Measurements from ENCODE around the gene GAB3.
A peak's percentile ranks its signal among the peaks of the same experiment; 100 is the strongest.

Gene GAB3

DNA sequence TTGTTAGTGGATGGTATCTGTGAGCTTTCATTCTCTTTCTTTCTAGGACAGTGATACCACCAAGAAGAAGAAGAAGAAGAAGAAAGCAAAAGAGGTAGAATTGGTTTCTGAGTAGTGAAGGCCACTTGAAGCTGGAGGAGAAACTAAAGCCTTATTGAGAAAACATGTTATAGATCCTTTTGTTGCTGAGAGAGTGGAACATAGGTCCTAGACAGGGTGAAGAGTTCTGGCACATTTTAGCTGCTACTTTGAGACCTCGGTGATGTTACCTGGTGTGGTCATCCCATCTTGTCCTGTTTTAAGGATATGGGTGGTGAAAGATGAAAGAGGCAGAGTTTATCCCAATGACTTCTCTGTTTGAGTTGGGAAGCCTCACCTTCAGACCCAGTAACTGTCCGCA, 25.9 kb upstream of the GAB3 start:
- TF ChIP-seq JUND (IDR thresholded peaks at IDR 0.05; ENCODE audit: low read depth), result no peak
- no peak for DNase-seq (ENCODE audit: low read depth in 1 of 2, low spot score in 1 of 2)
- in situ Hi-C loops (cut with HindIII; ENCODE audit: low pct_unique_long_range_greater_than_20kb, low sequenced_read_pairs), result no loop called here

DNA sequence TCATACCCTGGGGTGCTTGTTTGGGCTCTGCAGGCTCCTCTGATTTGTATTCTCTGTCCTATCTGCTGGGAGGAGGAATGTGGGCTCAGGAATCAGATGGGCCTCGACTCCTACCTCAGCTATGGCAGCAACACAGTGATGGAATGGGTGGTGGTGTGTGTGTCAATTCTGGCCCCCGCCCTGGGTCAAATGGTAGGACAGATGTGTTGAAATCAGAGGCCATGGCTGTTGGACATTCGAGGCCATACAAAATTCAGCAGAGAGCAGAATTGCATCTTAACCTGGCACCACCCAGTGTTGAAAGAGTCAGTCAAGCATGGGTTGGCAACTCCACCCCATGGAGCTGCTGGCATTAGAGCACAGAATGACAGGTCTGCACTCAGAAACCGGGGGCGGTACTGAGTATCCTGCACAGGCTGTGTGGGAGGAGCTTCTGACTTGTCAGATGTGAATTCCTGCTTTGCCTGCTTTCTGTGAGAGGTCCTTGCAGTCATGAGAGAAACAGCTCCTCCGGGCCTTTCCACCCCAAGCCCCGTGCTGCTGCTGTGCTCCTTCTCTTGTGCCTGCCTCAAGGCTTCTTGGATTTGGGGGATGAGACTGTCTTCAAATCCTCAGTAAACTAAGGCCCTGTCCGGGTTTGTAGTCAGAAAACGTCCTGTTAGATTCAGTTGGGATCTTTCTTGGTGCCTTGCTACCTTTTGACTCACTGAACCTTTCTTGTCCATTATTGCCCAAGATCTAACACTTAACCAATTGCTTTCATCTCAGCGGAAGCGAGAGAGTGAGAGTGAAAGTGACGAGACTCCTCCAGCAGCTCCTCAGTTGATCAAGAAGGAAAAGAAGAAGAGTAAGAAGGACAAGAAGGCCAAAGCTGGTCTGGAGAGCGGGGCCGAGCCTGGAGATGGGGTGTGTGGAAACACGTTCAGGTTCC, 24.8 kb upstream of the GAB3 start:
- in situ Hi-C loops (cut with HindIII; ENCODE audit: low pct_unique_long_range_greater_than_20kb, low sequenced_read_pairs), result no loop called here
- peak in 1 of 2 experiments; percentile 47 for DNase-seq (ENCODE audit: low read depth in 1 of 2, low spot score in 1 of 2)
- no peak for TF ChIP-seq JUND (IDR thresholded peaks at IDR 0.05; ENCODE audit: low read depth)

DNA sequence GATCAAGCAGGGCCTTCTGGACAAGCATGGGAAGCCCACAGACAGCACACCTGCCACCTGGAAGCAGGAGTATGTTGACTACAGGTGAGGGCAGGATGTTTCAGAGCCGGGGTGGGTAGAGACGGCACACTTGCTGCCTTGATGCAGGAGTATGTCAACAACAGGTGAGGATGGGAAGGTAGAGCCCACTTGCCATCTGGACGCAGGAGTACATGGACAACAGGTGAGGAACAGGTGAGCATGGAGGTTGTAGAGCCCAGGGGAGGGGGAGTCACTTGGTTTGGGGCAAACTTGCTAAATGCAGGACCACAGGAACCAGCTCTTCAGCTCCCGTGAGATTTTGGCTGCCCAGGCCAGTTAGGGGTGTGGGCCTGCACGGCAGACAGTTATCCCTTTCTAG, 23.7 kb upstream of the GAB3 start:
- DNase-seq (ENCODE audit: low read depth in 1 of 2, low spot score in 1 of 2), result no peak
- TF ChIP-seq JUND (IDR thresholded peaks at IDR 0.05; ENCODE audit: low read depth), result no peak
- in situ Hi-C loops (cut with HindIII; ENCODE audit: low pct_unique_long_range_greater_than_20kb, low sequenced_read_pairs), result no loop called here

DNA sequence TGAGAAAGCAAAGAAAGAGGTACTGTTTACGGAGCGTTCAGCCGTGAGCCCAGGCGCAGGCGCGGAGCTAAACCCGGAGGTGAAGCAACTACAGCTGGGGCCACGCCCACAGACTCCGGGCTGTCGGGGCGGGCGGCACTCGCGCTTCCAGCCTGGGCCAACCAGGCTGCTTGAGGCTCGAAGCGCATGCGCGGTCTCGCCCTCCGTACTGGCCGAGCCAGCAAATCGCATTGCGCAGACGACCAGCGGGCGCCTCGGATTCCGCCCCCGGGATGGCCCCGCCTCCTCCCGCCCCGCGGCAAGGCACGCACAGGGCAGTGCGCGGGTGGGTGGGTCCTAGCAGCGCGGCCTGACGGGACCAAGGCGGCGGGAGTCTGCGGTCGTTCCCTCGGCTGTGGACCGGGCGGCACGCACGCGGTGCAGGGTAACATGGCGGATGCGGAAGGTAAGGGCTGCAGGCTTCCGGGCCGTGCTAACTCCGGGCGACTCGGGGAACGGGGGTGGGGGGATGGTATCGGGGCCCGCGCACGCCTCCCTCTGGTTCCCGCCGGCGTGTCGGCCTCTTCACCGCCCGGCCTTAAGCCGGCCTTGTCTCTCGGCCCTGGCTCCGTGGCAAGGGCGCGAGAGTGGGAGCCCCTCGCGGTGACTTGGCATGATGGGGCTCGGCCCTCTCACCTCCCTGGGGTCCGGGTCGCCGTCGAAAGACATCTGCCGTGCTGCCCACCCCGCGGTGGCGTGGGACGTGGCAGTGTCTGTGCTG, 11.8 kb upstream of the GAB3 start, which contains the start of gene DKC1:
DKC1 (plus strand) TSS at position 328 of the 760 bp plus-strand sequence; CDS start at position 430, 102 bp downstream.
- in situ Hi-C loops (cut with HindIII; ENCODE audit: low pct_unique_long_range_greater_than_20kb, low sequenced_read_pairs), result no loop called here
- peak; percentile 72 to 93 for DNase-seq (ENCODE audit: low read depth in 1 of 2, low spot score in 1 of 2)
- no peak for TF ChIP-seq JUND (IDR thresholded peaks at IDR 0.05; ENCODE audit: low read depth)

DNA sequence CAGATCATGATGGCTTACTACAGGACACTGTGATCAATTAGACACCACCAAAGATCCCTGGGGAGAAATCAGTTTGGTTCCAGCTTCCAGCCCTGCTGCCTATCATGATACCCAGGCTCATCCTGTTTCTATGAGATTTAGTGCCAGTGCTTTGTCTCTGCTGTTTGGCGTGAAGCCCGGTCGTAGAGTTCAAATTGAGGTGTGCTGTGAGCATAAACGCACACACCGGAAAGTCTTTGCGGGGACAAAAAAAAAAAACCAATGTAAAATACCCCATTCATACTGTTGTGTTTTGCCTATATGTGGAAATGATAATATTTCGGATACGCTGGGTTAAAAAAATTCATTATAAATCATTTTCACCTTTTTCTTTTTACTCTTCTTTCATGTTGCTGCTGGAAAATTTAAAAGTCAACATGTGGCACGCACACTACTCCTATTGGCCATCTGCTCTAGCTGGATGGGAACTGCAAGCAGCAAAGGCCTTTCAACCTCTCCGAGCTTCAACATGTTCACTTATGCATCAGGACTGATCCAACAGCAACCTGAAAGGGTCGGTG, 11.2 kb upstream of the GAB3 start:
- DNase-seq (ENCODE audit: low read depth in 1 of 2, low spot score in 1 of 2), result no peak
- no peak for TF ChIP-seq JUND (IDR thresholded peaks at IDR 0.05; ENCODE audit: low read depth)
- in situ Hi-C loops (cut with HindIII; ENCODE audit: low pct_unique_long_range_greater_than_20kb, low sequenced_read_pairs), result no loop called here

- in situ Hi-C loops (cut with HindIII; ENCODE audit: low pct_unique_long_range_greater_than_20kb, low sequenced_read_pairs), result no loop called here
- DNase-seq (ENCODE audit: low read depth in 1 of 2, low spot score in 1 of 2), result no peak
- TF ChIP-seq JUND (IDR thresholded peaks at IDR 0.05; ENCODE audit: low read depth), result no peak
These were observed 7.8 kb upstream of the GAB3 start for GRCh38 chrX:154758696-154759095.

GRCh38 chrX:154751669-154752271, 893 bp upstream of the GAB3 start:
- TF ChIP-seq JUND (IDR thresholded peaks at IDR 0.05; ENCODE audit: low read depth), result no peak
- no peak for DNase-seq (ENCODE audit: low read depth in 1 of 2, low spot score in 1 of 2)
- in situ Hi-C loops (cut with HindIII; ENCODE audit: low pct_unique_long_range_greater_than_20kb, low sequenced_read_pairs), result no loop called here

- DNase-seq (ENCODE audit: low read depth in 1 of 2, low spot score in 1 of 2), result no peak
These were observed 359 bp upstream of the GAB3 start for GRCh38 chrX:154751203-154751668.

DNA sequence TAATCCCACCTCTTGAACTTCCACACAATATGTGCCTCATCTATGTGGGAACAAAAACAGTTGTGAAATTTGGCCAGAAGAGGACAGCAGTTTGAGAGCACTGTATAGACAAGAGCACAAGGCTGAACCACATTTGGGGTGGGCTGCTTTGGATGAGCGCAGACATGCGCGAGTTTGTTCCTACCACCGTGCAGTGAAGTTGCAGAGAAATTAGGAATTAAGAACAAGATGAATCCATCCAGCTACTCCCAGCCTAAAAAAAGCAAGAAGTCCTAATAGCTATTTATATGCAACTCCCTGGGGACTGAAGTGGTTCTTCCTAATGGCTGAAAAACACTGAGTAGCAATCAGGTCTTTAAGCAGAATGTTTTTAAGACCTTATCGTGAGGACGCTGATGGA, 1.0 kb downstream of the GAB3 start:
- DNase-seq (ENCODE audit: low read depth in 1 of 2, low spot score in 1 of 2), result no peak
- TF ChIP-seq JUND (IDR thresholded peaks at IDR 0.05; ENCODE audit: low read depth), result no peak
- in situ Hi-C loops (cut with HindIII; ENCODE audit: low pct_unique_long_range_greater_than_20kb, low sequenced_read_pairs), result no loop called here

More at GRCh38 chrX:154751203-154751668, 359 bp upstream of the GAB3 start:
- no peak for TF ChIP-seq JUND (IDR thresholded peaks at IDR 0.05; ENCODE audit: low read depth)
- in situ Hi-C loops (cut with HindIII; ENCODE audit: low pct_unique_long_range_greater_than_20kb, low sequenced_read_pairs), result no loop called here

- in situ Hi-C loops (cut with HindIII; ENCODE audit: low pct_unique_long_range_greater_than_20kb, low sequenced_read_pairs), result no loop called here
- no peak for TF ChIP-seq JUND (IDR thresholded peaks at IDR 0.05; ENCODE audit: low read depth)
- DNase-seq (ENCODE audit: low read depth in 1 of 2, low spot score in 1 of 2), result peak in 1 of 2 experiments; percentile 60
These were observed 2.1 kb downstream of the GAB3 start for GRCh38 chrX:154748712-154749339.

GRCh38 chrX:154742613-154743012, 8.3 kb downstream of the GAB3 start:
- no peak for TF ChIP-seq JUND (IDR thresholded peaks at IDR 0.05; ENCODE audit: low read depth)
- no peak for DNase-seq (ENCODE audit: low read depth in 1 of 2, low spot score in 1 of 2)
- in situ Hi-C loops (cut with HindIII; ENCODE audit: low pct_unique_long_range_greater_than_20kb, low sequenced_read_pairs), result no loop called here

GRCh38 chrX:154739952-154740465, 10.9 kb downstream of the GAB3 start:
- no peak for TF ChIP-seq JUND (IDR thresholded peaks at IDR 0.05; ENCODE audit: low read depth)
- in situ Hi-C loops (cut with HindIII; ENCODE audit: low pct_unique_long_range_greater_than_20kb, low sequenced_read_pairs), result no loop called here
- DNase-seq (ENCODE audit: low read depth in 1 of 2, low spot score in 1 of 2), result no peak

Measured in T47D (cell line).